Esophagus squamous epithelium (tissue), 4 donors: ENCODE data around the gene PLEKHG4B.

Source experiments
- POLR2A ChIP-seq, 4 donors: fragments of 450-650 bp; IDR thresholded peaks; one replicate each; pipeline ENCODE4 v1.6.1; 2017; ENCODE audit warnings: antibody characterized with exemption in 4 of 4, mild to moderate bottlenecking in 4 of 4, moderate library complexity in 3 of 4
- TF ChIP-seq, protein P1 (sequence below), 6 experiments: fragments of 450-650 bp in 4 of 6; fragments of 200-600 bp in 2 of 6; sonication (generic) in 2 of 6; IDR thresholded peaks; one replicate each; pipeline ENCODE4 v1.5.1; 2016 to 2019; ENCODE audit warnings: antibody characterized with exemption in 6 of 6, mild to moderate bottlenecking in 4 of 6, moderate library complexity in 4 of 6

DNA sequence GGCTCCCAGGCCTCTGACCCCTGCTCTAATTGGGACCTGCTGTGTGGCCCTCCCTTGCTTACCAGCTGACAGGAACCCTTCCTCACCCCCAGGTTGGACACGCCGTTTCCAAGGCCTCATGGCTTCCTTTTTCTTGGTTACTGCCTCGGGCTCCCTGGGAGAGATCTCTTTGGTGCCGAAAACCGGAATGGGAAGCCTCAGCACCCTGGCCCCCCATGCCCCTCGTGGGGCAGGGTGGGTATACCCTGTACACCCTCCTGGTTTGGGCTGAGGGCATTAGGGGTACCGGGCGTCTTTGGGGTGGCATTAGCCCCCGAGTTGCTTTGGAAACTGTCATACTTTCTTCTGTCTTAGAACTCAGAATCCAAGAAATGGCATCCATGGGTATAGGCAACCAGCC is 89.2 kb downstream of the PLEKHG4B start:
- TF ChIP-seq, protein P1, sequence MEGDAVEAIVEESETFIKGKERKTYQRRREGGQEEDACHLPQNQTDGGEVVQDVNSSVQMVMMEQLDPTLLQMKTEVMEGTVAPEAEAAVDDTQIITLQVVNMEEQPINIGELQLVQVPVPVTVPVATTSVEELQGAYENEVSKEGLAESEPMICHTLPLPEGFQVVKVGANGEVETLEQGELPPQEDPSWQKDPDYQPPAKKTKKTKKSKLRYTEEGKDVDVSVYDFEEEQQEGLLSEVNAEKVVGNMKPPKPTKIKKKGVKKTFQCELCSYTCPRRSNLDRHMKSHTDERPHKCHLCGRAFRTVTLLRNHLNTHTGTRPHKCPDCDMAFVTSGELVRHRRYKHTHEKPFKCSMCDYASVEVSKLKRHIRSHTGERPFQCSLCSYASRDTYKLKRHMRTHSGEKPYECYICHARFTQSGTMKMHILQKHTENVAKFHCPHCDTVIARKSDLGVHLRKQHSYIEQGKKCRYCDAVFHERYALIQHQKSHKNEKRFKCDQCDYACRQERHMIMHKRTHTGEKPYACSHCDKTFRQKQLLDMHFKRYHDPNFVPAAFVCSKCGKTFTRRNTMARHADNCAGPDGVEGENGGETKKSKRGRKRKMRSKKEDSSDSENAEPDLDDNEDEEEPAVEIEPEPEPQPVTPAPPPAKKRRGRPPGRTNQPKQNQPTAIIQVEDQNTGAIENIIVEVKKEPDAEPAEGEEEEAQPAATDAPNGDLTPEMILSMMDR (IDR thresholded peaks at IDR 0.05), result no peak
- no peak for TF ChIP-seq POLR2A (IDR thresholded peaks at IDR 0.05)
